ENCODE results near the gene ADAM22.

DNA sequence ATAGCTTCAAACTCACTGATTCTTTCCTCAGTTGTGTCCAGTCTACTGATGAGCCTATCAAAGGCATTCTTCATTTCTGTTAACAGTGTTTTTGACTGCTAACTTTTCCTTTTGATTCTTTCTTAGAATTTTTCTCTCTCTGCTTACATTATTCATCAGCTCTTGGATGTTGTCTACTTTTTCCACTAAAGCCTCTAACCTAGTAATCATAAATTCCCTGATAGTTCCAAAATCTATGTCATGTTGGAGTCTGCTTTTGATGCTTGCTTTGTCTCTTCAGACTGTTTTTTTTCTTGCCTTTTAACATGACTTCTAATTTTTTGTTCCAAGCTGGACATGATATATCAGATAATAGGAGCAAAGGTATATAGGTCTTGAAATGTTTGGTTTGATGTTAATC is 78.0 kb downstream of the ADAM22 start:
- no peak for TF ChIP-seq CEBPB (IDR thresholded peaks at IDR 0.05; ENCODE audit: low read depth)
- no peak for TF ChIP-seq RAD21 (IDR thresholded peaks at IDR 0.05; ENCODE audit: low read depth)
- TF ChIP-seq, protein P1, sequence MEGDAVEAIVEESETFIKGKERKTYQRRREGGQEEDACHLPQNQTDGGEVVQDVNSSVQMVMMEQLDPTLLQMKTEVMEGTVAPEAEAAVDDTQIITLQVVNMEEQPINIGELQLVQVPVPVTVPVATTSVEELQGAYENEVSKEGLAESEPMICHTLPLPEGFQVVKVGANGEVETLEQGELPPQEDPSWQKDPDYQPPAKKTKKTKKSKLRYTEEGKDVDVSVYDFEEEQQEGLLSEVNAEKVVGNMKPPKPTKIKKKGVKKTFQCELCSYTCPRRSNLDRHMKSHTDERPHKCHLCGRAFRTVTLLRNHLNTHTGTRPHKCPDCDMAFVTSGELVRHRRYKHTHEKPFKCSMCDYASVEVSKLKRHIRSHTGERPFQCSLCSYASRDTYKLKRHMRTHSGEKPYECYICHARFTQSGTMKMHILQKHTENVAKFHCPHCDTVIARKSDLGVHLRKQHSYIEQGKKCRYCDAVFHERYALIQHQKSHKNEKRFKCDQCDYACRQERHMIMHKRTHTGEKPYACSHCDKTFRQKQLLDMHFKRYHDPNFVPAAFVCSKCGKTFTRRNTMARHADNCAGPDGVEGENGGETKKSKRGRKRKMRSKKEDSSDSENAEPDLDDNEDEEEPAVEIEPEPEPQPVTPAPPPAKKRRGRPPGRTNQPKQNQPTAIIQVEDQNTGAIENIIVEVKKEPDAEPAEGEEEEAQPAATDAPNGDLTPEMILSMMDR (IDR thresholded peaks at IDR 0.05 in 2 of 3, conservative IDR thresholded peaks at IDR 0.05 in 1 of 3; ENCODE audit: borderline replicate concordance in 1 of 3, insufficient read depth in 1 of 3, low read depth in 2 of 3, low read length in 2 of 3) = no peak
